Dendritic cell treated with granulocyte-macrophage colony-stimulating factor and Interleukin-4, amounts not matched to agents 40 ng/mL and 50 ng/mL, for 4 days (primary cell): ENCODE data around the gene DCBLD1.

ENCODE experiments used
- H3K27ac Mint-ChIP-seq: one replicate; pipeline ENCODE4 v1.8.0; 2022; ENCODE audit warnings: mild to moderate bottlenecking, mixed read lengths
- H3K27me3 Mint-ChIP-seq: one replicate; pipeline ENCODE4 v1.8.0; 2022; ENCODE audit warnings: mild to moderate bottlenecking, mixed read lengths
- H3K36me3 Mint-ChIP-seq: one replicate; pipeline ENCODE4 v1.8.0; 2022; ENCODE audit warnings: low read depth, mixed read lengths
- H3K4me1 Mint-ChIP-seq: one replicate; pipeline ENCODE4 v1.8.0; 2022; ENCODE audit warnings: low read depth, mixed read lengths
- H3K4me3 Mint-ChIP-seq: one replicate; pipeline ENCODE4 v1.8.0; 2022; ENCODE audit warnings: mild to moderate bottlenecking, moderate library complexity, mixed read lengths
- H3K9me3 Mint-ChIP-seq: one replicate; pipeline ENCODE4 v1.8.0; 2022; ENCODE audit warnings: mixed read lengths
- intact Hi-C: fragments of 100-400 bp; cut with micrococcal nuclease; formaldehyde crosslinking; loops from one replicate; pipeline ENCODE4 v1.15.0; 2022

Gene DCBLD1

GRCh38 chr6:117553142-117553541 lies 70.7 kb downstream of the DCBLD1 start:
- Mint-ChIP-seq H3K27ac (no peak overlapping the region), H3K27me3 (peaks cover 6% of the 10 kb centered on the region), H3K9me3 (no peaks in the 10 kb centered on the region), H3K4me1 (peaks cover 4% of the 10 kb centered on the region), H3K36me3 (peaks cover 2% of the 10 kb centered on the region), H3K4me3 (no peak overlapping the region)
- intact Hi-C loops, result no loop called here

- H3K27me3 Mint-ChIP-seq, result peaks cover 2% of the 10 kb centered on the region
- H3K4me3 Mint-ChIP-seq, result no peak overlapping the region
- H3K4me1 Mint-ChIP-seq, result no peaks in the 10 kb centered on the region
- no peaks in the 10 kb centered on the region for H3K9me3 Mint-ChIP-seq
- H3K27ac Mint-ChIP-seq, result no peak overlapping the region
- peaks cover 7% of the 10 kb centered on the region for H3K36me3 Mint-ChIP-seq
- intact Hi-C loops, result loop anchor here (1.0 to 5.0 kb wide), 3 partner anchors 47 to 105 kb away; partner anchors contain the start of gene GOPC
Observed at GRCh38 chr6:117555262-117555849, 72.9 kb downstream of the DCBLD1 start.

- intact Hi-C loops, result loop anchor here (1.0 to 5.0 kb wide), 3 partner anchors 46 to 106 kb away; partner anchors contain the start of gene GOPC
- Mint-ChIP-seq H3K36me3 (peaks cover 12% of the 10 kb centered on the region), H3K4me3 (no peak overlapping the region), H3K27me3 (peaks cover 2% of the 10 kb centered on the region), H3K9me3 (no peaks in the 10 kb centered on the region), H3K27ac (no peak overlapping the region), H3K4me1 (no peaks in the 10 kb centered on the region)
Observed at GRCh38 chr6:117555882-117556498, 73.5 kb downstream of the DCBLD1 start.

- no peaks in the 10 kb centered on the region for H3K9me3 Mint-ChIP-seq
- H3K4me3 Mint-ChIP-seq, result no peak overlapping the region
- H3K36me3 Mint-ChIP-seq, result peaks cover 29% of the 10 kb centered on the region
- intact Hi-C loops, result loop anchor here (5.0 kb wide), 1 partner anchor 44 kb away; the partner anchor contains the start of gene GOPC
- H3K27me3 Mint-ChIP-seq, result peaks cover 2% of the 10 kb centered on the region
- H3K27ac Mint-ChIP-seq, result no peak overlapping the region
- no peaks in the 10 kb centered on the region for H3K4me1 Mint-ChIP-seq
Observed at GRCh38 chr6:117557951-117558350, 75.5 kb downstream of the DCBLD1 start.

- Mint-ChIP-seq H3K27ac (no peak overlapping the region), H3K27me3 (peaks cover 2% of the 10 kb centered on the region), H3K4me1 (no peaks in the 10 kb centered on the region), H3K36me3 (peaks cover 36% of the 10 kb centered on the region), H3K9me3 (no peaks in the 10 kb centered on the region), H3K4me3 (no peak overlapping the region)
- intact Hi-C loops, result loop anchor here (5.0 kb wide), 1 partner anchor 43 kb away; the partner anchor contains the start of gene GOPC
Observed at GRCh38 chr6:117558818-117559217, 76.3 kb downstream of the DCBLD1 start.

- Mint-ChIP-seq H3K36me3 (peaks cover 36% of the 10 kb centered on the region), H3K27me3 (peaks cover 2% of the 10 kb centered on the region), H3K9me3 (no peaks in the 10 kb centered on the region), H3K4me1 (no peaks in the 10 kb centered on the region), H3K4me3 (no peak overlapping the region), H3K27ac (no peak overlapping the region)
- intact Hi-C loops, result loop anchor here (5.0 kb wide), 1 partner anchor 43 kb away; the partner anchor contains the start of gene GOPC
Observed at GRCh38 chr6:117559299-117559698, 76.8 kb downstream of the DCBLD1 start.

- no peaks in the 10 kb centered on the region for H3K4me1 Mint-ChIP-seq
- H3K9me3 Mint-ChIP-seq, result no peaks in the 10 kb centered on the region
- H3K36me3 Mint-ChIP-seq, result peaks cover 44% of the 10 kb centered on the region
- H3K27ac Mint-ChIP-seq, result no peak overlapping the region
- H3K27me3 Mint-ChIP-seq, result peaks cover 2% of the 10 kb centered on the region
- H3K4me3 Mint-ChIP-seq, result no peak overlapping the region
- intact Hi-C loops, result loop anchor here (5.0 kb wide), 1 partner anchor 214 kb away; no protein-coding TSS in a partner anchor
Observed at GRCh38 chr6:117561128-117561527, 78.7 kb downstream of the DCBLD1 start.

- intact Hi-C loops, result loop anchor here (5.0 kb wide), 1 partner anchor 217 kb away; no protein-coding TSS in a partner anchor
- H3K9me3 Mint-ChIP-seq, result no peaks in the 10 kb centered on the region
- H3K27me3 Mint-ChIP-seq, result no peaks in the 10 kb centered on the region
- H3K36me3 Mint-ChIP-seq, result peaks cover 56% of the 10 kb centered on the region
- no peaks in the 10 kb centered on the region for H3K4me1 Mint-ChIP-seq
- no peak overlapping the region for H3K27ac Mint-ChIP-seq
- no peak overlapping the region for H3K4me3 Mint-ChIP-seq
Observed at GRCh38 chr6:117564681-117565080, 82.2 kb downstream of the DCBLD1 start.

GRCh38 chr6:117568247-117568646 lies 85.8 kb downstream of the DCBLD1 start:
- intact Hi-C loops, result no loop called here
- no peak overlapping the region for H3K27ac Mint-ChIP-seq
- no peaks in the 10 kb centered on the region for H3K27me3 Mint-ChIP-seq
- peaks cover 53% of the 10 kb centered on the region for H3K36me3 Mint-ChIP-seq
- no peaks in the 10 kb centered on the region for H3K4me1 Mint-ChIP-seq
- H3K9me3 Mint-ChIP-seq, result no peaks in the 10 kb centered on the region
- H3K4me3 Mint-ChIP-seq, result no peak overlapping the region

- no peaks in the 10 kb centered on the region for H3K27me3 Mint-ChIP-seq
- H3K36me3 Mint-ChIP-seq, result peaks cover 55% of the 10 kb centered on the region
- no peaks in the 10 kb centered on the region for H3K9me3 Mint-ChIP-seq
- H3K4me1 Mint-ChIP-seq, result no peaks in the 10 kb centered on the region
- no peak overlapping the region for H3K4me3 Mint-ChIP-seq
- no peak overlapping the region for H3K27ac Mint-ChIP-seq
- intact Hi-C loops, result no loop called here
Observed at GRCh38 chr6:117568831-117569410, 86.4 kb downstream of the DCBLD1 start.

- Mint-ChIP-seq H3K4me1 (no peaks in the 10 kb centered on the region), H3K4me3 (no peak overlapping the region), H3K36me3 (peaks cover 45% of the 10 kb centered on the region), H3K27ac (no peak overlapping the region), H3K27me3 (no peaks in the 10 kb centered on the region), H3K9me3 (no peaks in the 10 kb centered on the region)
- intact Hi-C loops, result no loop called here
Observed at GRCh38 chr6:117573006-117573680, 90.7 kb downstream of the DCBLD1 start.

GRCh38 chr6:117574198-117574597 lies 91.7 kb downstream of the DCBLD1 start:
- intact Hi-C loops, result no loop called here
- Mint-ChIP-seq H3K27me3 (no peaks in the 10 kb centered on the region), H3K4me1 (no peaks in the 10 kb centered on the region), H3K36me3 (peaks cover 42% of the 10 kb centered on the region), H3K9me3 (no peaks in the 10 kb centered on the region), H3K27ac (no peak overlapping the region), H3K4me3 (no peak overlapping the region)

- Mint-ChIP-seq H3K36me3 (peaks cover 61% of the 10 kb centered on the region), H3K9me3 (no peaks in the 10 kb centered on the region), H3K4me1 (peaks cover 20% of the 10 kb centered on the region), H3K27ac (no peak overlapping the region), H3K4me3 (no peak overlapping the region), H3K27me3 (no peaks in the 10 kb centered on the region)
- intact Hi-C loops, result no loop called here
Observed at GRCh38 chr6:117585647-117586046, 103.2 kb downstream of the DCBLD1 start.

- Mint-ChIP-seq H3K9me3 (no peaks in the 10 kb centered on the region), H3K4me1 (peaks cover 19% of the 10 kb centered on the region), H3K27ac (no peak overlapping the region), H3K4me3 (no peak overlapping the region), H3K27me3 (no peaks in the 10 kb centered on the region), H3K36me3 (peaks cover 39% of the 10 kb centered on the region)
- intact Hi-C loops, result no loop called here
Observed at GRCh38 chr6:117590447-117590846, 108.0 kb downstream of the DCBLD1 start.
